SIG-M5 (cell line): ENCODE data around the gene HAVCR2.

Source experiments
- DNase-seq: peaks from one replicate; lab custom pipeline; 2025; lab: John Stamatoyannopoulos, UW

Gene HAVCR2

GRCh38 chr5:157108976-157109375 lies at the start of gene HAVCR2:
HAVCR2 (minus strand) TSS chr5:157109044; CDS start chr5:157108983, 61 bp downstream.
- DNase-seq: no peak

GRCh38 chr5:157157293-157157891 lies 48.5 kb upstream of the HAVCR2 start:
- no peak for DNase-seq

GRCh38 chr5:157155297-157155696 lies 46.5 kb upstream of the HAVCR2 start:
- DNase-seq: no peak

- DNase-seq: no peak
Measured at GRCh38 chr5:157150995-157151394, 42.2 kb upstream of the HAVCR2 start.

- no peak for DNase-seq
Measured at GRCh38 chr5:157148734-157149615, 40.1 kb upstream of the HAVCR2 start.

GRCh38 chr5:157143127-157143971 lies 34.5 kb upstream of the HAVCR2 start:
- no peak for DNase-seq

GRCh38 chr5:157142317-157143126 lies 33.7 kb upstream of the HAVCR2 start, which contains the start of gene MED7:
MED7 (minus strand) TSS chr5:157142865; CDS start chr5:157139431, 3,434 bp downstream.
- DNase-seq: peak; percentile 96

GRCh38 chr5:157137691-157138090 lies 28.8 kb upstream of the HAVCR2 start:
- no peak for DNase-seq

GRCh38 chr5:157132281-157132612 lies 23.4 kb upstream of the HAVCR2 start:
- no peak for DNase-seq

- DNase-seq: no peak
Measured at GRCh38 chr5:157130925-157131324, 22.1 kb upstream of the HAVCR2 start.

- DNase-seq: no peak
Measured at GRCh38 chr5:157121709-157122108, 12.9 kb upstream of the HAVCR2 start.

- DNase-seq: no peak
Measured at GRCh38 chr5:157120102-157120501, 11.3 kb upstream of the HAVCR2 start.

- DNase-seq: no peak
Measured at GRCh38 chr5:157116483-157116954, 7.7 kb upstream of the HAVCR2 start.

GRCh38 chr5:157115502-157115901 lies 6.7 kb upstream of the HAVCR2 start:
- no peak for DNase-seq

GRCh38 chr5:157115012-157115411 lies 6.2 kb upstream of the HAVCR2 start:
- no peak for DNase-seq

GRCh38 chr5:157113002-157113401 lies 4.2 kb upstream of the HAVCR2 start:
- DNase-seq: peak; percentile 29

GRCh38 chr5:157109744-157110143 lies 900 bp upstream of the HAVCR2 start:
- no peak for DNase-seq

GRCh38 chr5:157107508-157107907 lies 1.3 kb downstream of the HAVCR2 start:
- no peak for DNase-seq

- DNase-seq: no peak
Measured at GRCh38 chr5:157106630-157107461, 2.0 kb downstream of the HAVCR2 start.

- peak; percentile 67 for DNase-seq
Measured at GRCh38 chr5:157100140-157100679, 8.6 kb downstream of the HAVCR2 start.
